ENCODE data around the gene CCDC197.

The CCDC197 gene

GRCh38 chr14:94010625-94011024 is 13.5 kb downstream of the CCDC197 start:
- TF ChIP-seq GATA3 (IDR thresholded peaks at IDR 0.05; ENCODE audit: low read depth, low read length): no peak
- no peak for TF ChIP-seq GATA2 (IDR thresholded peaks at IDR 0.05; ENCODE audit: low read depth, low read length)

DNA sequence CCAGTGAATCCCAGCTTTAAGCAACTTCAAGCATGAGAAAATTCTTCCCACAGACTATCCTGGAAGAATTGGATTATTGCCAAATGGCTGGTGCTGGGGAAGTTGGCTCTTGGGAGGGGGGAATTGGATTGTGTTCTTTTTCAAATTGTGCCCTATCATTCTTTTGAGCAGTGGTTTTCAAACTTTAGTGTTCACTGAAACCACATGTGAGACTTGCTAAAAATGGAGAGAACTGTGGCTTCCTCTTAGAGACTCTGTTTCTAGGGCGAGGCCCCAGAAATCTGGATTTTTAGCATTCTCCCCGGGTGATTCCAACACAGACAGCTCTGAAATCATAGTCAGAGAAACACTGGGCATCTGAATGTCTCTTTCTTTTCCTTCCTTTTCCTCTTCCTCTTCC is 14.7 kb downstream of the CCDC197 start:
- TF ChIP-seq GATA3 (IDR thresholded peaks at IDR 0.05; ENCODE audit: low read depth, low read length): no peak

GRCh38 chr14:94014382-94014781 is 17.3 kb downstream of the CCDC197 start:
- TF ChIP-seq GATA2 (IDR thresholded peaks at IDR 0.05; ENCODE audit: low read depth, low read length) (no peak), GATA3 (IDR thresholded peaks at IDR 0.05; ENCODE audit: low read depth, low read length) (no peak)

DNA sequence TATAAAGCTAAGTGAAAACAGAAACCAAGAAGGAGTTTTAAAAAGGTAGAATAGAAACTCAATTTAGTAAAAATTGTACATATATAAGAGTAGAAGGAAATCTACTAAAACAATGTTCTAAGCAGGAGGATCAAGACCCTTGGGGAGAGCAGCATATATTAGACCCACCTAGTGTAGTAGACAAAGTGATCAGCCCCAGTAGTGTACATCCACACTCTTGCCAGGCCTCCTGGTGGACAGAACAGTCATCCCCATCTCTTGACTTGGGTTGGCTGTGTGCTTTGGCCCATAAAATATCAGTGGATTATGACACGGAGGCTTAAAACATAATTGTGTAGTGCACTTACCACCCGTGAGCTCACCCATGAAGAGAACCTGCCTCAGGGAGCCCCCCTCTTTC is 18.1 kb downstream of the CCDC197 start:
- TF ChIP-seq GATA2 (IDR thresholded peaks at IDR 0.05; ENCODE audit: low read depth, low read length) (no peak), GATA3 (IDR thresholded peaks at IDR 0.05; ENCODE audit: low read depth, low read length) (no peak)

GRCh38 chr14:94016446-94016976 is 19.4 kb downstream of the CCDC197 start:
- no peak for TF ChIP-seq GATA2 (IDR thresholded peaks at IDR 0.05; ENCODE audit: low read depth, low read length)
- no peak for TF ChIP-seq GATA3 (IDR thresholded peaks at IDR 0.05; ENCODE audit: low read depth, low read length)

DNA sequence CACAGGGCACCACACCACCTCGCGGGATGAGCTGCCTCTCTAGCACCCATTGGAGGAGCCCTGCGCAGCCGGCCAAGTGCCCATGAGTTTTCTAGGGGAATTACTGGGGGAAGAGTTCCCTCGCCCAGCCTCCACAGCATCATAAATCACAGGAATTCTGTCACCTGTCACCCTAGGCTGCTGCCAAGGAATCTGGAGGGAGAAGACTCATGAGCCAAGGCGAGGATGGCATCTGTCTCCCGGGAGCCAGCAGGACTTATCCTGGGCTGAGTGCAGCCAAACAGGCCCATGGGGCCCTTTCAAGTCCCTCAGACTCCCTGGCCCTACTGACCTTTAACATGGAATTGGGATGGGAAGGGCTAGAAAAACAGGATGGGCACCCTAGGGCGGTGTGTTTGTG is 21.2 kb downstream of the CCDC197 start:
- no peak for TF ChIP-seq GATA3 (IDR thresholded peaks at IDR 0.05; ENCODE audit: low read depth, low read length)
- no peak for TF ChIP-seq GATA2 (IDR thresholded peaks at IDR 0.05; ENCODE audit: low read depth, low read length)

GRCh38 chr14:94019329-94019728 is 22.2 kb downstream of the CCDC197 start:
- TF ChIP-seq GATA2 (IDR thresholded peaks at IDR 0.05; ENCODE audit: low read depth, low read length): no peak
- no peak for TF ChIP-seq GATA3 (IDR thresholded peaks at IDR 0.05; ENCODE audit: low read depth, low read length)

- TF ChIP-seq GATA2 (IDR thresholded peaks at IDR 0.05; ENCODE audit: low read depth, low read length): no peak
- no peak for TF ChIP-seq GATA3 (IDR thresholded peaks at IDR 0.05; ENCODE audit: low read depth, low read length)
These were observed 23.2 kb downstream of the CCDC197 start for GRCh38 chr14:94020267-94020666.

DNA sequence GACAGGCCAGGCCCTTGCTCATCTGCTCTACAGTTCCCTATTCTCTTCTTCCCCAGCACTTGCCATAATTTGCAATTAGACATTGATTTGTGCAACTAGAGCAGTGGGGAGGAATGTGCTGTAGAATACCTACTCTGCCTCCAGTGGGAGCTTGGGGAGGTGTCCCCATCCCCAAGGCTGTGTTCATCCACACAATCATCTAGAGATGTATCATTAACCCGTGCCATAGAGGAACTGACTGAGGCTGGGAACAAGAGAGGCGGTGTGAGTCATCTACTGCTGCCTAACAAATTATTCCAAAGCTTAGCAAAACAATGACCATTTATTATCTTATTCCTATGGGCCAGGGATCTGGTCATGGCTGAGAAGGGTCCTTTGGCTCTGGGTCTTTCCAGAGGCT is 23.9 kb downstream of the CCDC197 start:
- TF ChIP-seq GATA3 (IDR thresholded peaks at IDR 0.05; ENCODE audit: low read depth, low read length) (no peak), GATA2 (IDR thresholded peaks at IDR 0.05; ENCODE audit: low read depth, low read length) (no peak)

- TF ChIP-seq GATA2 (IDR thresholded peaks at IDR 0.05; ENCODE audit: low read depth, low read length) (no peak), GATA3 (IDR thresholded peaks at IDR 0.05; ENCODE audit: low read depth, low read length) (no peak)
These were observed 24.5 kb downstream of the CCDC197 start for GRCh38 chr14:94021416-94022157.

DNA sequence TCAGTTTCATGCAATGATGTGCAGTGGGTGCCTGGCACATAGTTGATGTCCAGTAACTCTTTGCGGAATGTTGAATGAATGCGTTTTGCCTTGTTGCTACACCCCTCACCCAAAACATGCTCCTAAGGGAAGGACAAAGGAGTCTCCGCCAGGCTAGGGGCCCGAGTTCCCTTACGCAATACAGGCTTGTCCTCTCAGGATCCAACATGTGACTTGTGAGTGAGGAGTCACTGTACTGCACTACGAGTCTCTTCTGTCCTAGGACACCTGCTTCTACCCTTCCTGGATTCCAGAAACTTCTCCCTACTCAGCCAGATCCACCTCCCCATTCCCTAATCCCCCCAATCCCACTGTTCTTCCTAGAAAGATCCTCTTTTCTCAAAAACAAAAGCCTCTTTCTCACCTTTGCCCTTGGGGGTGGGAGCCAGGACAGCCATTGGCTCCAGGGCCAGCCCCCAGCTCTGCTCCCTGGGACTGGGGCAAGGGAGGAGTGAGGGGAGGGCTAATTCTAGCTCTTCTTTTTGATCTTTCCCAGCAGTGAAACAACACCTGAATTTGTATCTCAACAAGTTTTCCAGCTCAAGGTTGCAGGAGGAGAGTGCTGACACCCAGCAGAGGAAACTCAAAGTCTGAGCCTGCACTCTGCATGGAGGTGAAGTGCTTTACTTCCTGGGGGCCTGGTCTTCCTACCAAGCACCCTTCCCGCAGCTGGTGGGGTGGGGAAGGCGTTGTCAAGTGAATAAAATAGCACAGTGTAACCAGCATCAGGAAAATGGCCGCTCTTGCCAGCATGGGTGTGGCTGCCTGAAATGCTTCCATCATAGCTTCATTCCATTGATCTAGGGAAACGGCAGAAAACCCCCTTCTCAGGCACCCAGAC is 25.7 kb downstream of the CCDC197 start:
- TF ChIP-seq GATA3 (IDR thresholded peaks at IDR 0.05; ENCODE audit: low read depth, low read length): no peak
- no peak for TF ChIP-seq GATA2 (IDR thresholded peaks at IDR 0.05; ENCODE audit: low read depth, low read length)

GRCh38 chr14:94024549-94024948 is 27.4 kb downstream of the CCDC197 start:
- TF ChIP-seq GATA3 (IDR thresholded peaks at IDR 0.05; ENCODE audit: low read depth, low read length) (no peak), GATA2 (IDR thresholded peaks at IDR 0.05; ENCODE audit: low read depth, low read length) (no peak)

- TF ChIP-seq GATA3 (IDR thresholded peaks at IDR 0.05; ENCODE audit: low read depth, low read length): no peak
These were observed 28.6 kb downstream of the CCDC197 start for GRCh38 chr14:94025720-94026119.

DNA sequence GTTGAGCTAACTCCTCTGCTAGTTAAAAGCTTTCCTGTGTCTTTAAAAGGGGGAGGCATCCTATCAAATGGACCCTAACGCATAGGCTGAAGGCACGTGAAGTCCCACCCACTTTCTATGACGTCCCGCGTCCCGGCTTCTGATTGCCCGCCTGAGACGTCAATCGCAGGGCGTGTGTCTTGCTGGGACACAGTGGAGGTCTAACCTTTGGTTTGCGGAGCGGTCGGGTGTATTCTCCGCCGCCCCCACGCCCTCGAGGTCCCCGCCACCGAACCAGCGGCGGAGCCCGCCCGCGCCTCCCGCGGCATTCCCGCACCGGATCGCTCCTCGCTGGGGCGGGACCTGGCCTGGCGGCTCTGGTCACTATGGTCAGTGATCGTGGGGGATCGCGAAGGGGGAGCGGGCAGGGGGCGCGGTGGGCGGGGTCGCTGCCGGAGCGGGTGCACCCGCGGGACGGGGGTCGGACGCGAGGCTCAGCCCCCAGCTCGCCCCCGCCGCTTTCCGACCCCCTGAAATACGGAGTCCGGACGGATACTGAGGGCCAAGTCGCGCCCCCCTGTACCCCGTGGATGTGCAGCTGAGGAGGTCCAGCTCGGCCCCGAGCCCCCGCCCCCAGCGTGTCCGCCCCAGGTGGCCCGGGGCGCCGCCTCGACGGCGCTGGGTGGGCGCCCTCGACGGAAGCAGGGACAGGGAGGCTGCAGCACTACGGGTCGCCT is 29.2 kb downstream of the CCDC197 start, which contains the start of gene OTUB2:
TSS of gene OTUB2 (plus strand) at position 168 of the 716 bp plus-strand sequence. CDS start at position 366, 198 bp downstream.
- TF ChIP-seq GATA3 (IDR thresholded peaks at IDR 0.05; ENCODE audit: low read depth, low read length): no peak
- TF ChIP-seq GATA2 (IDR thresholded peaks at IDR 0.05; ENCODE audit: low read depth, low read length): no peak
